Activated naive CD4-positive, alpha-beta T cell (primary cell): ENCODE measurements around the gene GSS.

Experiments used
- DNase-seq, 4 experiments: peaks; one replicate each; lab custom pipeline; 2025; lab: John Stamatoyannopoulos, UW

GSS gene

DNA sequence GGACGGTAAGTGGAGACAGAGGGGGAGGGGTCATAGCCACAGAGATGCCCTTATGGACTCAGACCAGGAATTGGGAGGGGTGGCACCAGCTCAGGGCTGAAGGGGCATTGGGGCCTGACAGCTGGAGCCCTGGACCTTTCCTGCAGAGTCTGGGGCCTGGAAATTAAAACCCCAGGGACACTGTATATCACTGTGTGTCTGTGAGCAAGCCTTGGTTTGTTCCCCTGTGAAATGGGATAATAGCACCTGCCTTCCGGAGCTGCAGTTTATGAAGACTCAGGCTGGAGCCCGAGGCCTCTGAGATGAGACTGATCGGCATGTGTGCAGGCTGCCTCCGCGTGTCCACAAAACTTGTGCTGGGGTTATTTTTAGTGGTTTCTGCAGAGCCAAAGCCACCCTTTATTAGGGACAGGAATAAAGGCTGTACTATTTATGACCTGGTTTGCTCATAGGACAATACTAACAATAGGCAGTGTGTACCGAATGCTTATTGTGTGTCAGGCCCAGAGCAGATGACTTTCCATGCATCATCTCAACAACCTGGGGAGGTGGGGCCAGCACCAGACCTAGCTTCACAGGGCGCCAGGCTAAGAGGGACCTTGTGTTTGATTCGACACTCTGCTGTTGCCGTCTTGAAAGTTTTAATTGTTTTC is 22.6 kb upstream of the GSS start:
- DNase-seq, result no peak

DNA sequence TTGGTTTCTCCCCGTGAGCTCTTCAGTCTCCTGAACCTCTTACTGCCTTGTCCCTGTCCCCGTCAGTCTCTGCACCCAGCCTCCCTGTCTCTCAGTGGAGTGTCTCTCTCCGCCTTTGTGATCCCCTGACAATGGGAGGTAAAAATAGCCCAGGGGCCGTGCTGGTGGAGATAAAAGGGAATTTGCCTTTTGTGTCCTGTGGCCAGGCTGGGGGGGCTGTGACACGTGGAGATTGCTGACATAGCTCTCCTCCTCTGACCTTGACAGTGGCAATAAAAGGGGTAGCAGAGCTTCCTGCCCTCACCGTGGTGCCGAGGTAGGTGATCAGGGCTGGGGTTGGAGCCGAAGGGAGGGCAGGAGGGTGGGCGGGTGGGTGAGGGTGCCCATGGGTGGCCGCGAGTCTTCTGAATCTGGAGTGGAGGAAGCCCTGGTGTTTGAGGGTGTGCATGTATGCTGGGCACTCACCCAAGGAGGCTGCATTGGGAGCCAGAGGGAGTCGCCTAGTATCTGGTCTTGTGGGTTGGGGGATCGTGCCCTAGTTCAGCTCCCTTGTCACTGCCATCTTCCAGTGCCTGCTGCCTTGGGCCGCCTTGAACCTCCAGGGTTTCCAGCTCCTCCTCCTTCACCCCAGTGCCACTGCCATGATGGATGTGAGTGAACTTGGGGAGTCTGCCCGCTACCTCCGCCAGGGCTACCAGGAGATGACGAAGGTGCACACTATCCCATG is 21.9 kb upstream of the GSS start:
- no peak for DNase-seq

DNA sequence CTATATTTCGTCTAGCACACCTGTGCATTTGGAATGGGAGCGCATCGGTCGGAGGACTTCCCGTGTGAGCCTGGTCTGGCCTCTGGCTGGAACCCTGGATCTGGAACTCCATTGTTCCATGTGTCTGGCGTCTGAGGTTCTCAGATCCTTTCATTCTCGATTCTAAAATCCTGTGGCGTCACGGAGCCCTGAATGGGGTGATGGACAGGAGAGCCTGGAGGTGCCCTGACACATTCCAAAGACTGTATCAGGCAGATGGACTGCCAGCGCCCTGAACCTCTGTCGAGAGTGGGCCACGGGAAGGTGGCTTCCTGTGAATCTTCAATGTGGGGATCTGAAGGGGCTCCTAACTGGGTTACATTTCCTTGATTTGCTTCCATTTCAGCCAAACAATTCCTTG is 20.7 kb upstream of the GSS start:
- DNase-seq, result no peak

DNA sequence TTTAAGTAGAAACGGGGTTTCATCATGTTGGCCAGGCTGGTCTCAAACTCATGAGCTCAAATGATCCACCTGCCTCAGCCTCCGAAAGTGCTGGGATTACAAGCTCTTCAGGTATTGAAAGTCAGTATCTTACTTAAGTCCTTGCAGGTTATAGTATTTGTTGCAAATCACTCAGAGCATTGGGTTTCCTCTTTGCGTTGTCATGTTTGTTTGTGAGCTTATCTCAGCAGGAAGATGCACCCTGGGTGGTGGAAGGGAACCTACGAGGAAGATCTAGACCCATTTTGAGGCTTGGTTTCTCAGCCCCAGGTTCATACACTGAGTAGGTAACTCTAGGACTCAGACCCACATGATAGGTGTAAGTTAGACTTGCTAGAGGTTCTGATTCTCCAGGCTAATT is 18.6 kb upstream of the GSS start:
- DNase-seq, result no peak

DNA sequence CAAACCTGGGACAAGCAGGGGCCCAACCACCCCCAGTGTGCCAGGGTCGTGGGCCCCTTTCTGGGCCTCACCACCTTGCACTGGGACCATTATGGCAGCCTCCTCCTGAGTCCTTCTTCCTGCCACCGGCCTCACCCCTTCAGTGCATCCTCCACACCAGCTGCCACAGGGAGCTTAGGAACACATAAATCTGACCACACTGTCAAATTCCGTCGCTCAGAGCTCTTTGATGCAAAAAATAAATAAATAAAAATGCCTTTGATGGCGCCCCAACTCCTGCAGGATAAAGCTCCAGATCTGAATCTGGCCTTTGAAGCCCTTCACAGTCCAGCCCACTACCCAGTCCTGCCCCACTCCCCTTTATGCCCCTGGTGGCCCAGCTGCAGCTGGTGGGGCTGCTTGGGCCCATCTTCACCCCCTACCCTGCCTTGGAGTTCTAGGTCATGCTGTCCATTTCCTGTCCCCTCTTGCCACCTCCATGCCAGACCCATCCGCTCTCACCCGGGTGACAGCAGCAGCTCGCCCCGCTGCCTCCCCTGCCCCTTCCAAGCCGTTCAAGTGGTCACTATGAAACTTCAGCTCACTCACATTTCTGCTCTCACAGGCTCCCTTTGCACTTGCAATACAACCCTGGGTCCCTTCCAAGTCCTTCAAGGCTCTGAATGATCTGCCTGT is 16.1 kb upstream of the GSS start:
- no peak for DNase-seq

DNA sequence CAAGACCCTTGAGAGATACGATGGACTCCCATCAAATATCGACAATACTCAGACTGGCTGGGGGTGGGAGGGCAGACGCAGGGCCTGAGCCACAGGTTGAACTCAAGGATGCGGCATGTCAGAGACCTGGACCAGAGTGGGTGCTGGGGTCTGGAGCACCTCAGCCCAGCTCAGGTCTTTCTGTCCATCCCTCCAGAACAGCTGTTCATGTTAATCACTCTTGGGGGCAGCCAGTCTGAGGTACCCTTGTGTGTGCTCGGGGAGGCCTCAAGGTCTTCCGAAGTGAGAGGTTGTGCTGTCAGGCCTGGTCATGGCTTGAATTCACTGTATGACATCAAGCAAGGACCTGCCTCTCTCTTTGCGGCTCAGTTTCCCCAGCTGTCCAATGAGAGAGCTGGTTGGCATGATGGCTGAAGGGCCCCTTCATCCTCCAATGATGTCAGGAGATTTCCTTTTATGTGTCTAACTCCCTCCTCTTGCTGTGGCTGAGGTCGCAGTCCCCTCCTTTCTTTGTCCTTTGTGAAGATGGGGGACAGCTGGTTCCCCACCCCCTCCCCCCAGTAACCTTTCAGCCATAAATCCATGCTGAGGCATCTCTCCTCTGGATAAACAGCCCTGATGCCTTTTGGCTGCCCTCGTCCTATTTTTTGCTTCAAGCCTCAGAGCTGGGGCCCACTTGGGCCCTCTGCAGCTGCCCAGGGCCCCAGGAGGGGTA is 15.4 kb upstream of the GSS start:
- DNase-seq, result no peak

DNA sequence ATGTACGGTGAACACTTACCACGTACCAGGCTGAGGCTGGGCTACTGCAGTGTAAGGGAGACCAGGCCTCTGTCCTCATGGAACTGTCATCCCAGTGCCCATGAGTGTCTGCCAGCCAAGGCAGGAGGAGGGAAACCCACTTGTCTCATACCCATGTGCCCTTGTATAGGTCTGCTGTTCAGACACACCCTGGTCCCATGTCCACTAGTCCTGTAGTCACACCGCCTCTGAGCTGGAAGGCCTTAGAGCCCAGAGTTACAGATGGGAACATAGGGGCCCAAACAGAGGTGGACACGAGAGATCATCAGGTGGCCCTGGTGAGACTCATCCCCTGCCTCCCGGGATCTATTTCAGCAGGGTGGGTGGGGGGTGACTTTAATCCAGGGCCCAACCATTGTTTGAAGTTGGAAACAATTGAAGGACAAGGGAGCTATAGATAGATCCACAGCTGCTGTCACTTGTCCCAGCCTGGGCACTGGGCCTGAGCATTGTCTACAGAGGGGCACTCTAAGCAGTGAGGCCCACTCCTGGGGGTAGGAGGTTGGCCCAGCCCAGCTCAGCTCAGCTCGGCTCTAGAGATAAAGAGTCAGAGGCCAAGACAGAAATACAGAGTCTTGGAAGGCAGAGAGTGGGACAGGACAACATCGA is 14.7 kb upstream of the GSS start:
- no peak for DNase-seq

DNA sequence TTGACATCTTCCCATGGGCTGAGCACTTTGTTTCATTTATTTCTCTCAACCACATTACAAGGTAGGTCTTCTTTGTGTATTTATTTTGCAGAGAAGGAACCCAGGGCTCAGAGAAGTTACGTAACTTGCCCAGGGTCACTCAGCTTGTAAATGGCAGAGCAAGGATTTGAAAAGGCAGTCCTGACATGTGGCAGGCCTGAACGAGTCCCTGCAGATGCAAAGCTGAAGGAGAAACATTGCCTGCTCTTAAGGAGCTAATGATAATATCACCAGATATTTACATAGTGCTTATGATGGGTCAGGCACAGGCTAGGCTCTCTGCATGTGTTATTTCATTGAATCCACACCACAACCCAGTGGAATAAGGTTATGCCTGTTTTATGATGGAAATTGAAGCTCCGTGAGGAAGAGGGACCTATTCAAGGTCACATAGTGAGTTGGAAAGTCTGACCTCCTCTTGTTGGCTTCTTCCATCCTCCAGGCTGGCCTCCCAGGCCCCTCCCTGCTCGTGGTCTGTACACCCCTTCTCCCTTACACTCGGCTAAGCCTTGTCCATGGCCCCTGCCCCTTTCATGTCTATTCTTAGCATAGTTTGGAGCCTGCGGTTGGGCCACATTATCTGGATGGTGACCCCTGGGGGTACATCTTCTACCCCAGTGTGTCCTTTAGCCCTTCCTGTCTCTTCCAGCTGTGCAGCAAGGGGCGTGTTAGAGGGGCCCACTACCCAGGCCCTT is 12.6 kb upstream of the GSS start:
- DNase-seq, result no peak

DNA sequence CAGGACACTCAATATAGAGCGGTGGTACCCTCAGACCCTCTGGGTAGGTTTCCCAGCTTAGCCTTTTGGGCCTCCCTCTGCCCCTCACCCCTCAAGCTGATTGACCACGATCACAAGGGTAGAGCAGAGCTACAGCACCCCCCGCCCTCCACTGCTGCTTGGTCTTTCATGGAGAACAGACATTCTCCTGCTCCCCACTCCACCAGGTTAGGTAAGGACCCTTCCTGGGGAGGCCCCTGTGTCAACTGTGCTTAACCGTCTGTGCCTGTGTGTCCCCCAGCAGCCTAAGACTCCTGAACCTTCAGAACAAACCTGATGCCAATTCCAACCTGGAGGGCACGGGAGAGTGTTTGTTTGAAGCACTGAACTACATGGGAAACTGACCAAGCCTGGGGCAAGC is 11.8 kb upstream of the GSS start:
- no peak for DNase-seq

DNA sequence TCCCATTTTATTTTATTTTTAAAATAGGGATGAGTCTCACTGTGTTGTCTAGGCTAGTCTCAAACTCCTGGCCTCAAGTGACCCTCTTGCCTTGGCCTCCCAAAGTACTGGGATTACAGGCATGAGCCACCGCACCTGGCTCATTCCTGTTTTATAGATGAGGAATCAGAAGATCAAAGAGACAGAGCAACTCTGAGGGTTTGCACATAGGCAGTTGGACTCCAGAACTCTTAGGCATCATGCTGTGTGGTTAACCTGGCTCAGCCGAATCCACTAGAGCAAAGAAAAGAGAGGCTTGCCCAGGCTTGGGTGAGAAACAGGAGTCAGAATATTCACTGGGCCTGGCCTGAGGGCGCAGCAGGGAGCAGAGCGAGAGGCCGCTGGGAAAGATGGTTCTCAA is 9.4 kb upstream of the GSS start:
- DNase-seq, result no peak

DNA sequence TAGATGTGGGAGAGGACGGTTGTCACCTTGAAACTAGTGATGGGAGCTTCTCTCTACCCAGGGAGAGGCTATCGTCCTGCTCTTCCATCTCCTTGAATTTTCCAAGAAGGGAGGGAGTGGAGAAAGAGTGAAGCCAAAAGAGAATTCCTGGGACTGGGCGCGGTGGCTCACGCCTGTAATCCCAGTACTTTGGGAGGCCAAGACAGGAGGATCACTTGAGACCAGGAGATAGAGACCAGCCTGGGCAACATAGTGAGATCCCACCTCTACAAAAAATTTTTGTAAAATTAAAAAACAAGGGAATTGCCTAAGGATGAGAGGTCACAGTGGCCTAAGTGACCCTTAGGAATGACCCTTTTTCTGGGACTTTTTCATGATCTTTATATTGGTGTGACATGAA is 8.9 kb upstream of the GSS start:
- DNase-seq, result no peak

DNA sequence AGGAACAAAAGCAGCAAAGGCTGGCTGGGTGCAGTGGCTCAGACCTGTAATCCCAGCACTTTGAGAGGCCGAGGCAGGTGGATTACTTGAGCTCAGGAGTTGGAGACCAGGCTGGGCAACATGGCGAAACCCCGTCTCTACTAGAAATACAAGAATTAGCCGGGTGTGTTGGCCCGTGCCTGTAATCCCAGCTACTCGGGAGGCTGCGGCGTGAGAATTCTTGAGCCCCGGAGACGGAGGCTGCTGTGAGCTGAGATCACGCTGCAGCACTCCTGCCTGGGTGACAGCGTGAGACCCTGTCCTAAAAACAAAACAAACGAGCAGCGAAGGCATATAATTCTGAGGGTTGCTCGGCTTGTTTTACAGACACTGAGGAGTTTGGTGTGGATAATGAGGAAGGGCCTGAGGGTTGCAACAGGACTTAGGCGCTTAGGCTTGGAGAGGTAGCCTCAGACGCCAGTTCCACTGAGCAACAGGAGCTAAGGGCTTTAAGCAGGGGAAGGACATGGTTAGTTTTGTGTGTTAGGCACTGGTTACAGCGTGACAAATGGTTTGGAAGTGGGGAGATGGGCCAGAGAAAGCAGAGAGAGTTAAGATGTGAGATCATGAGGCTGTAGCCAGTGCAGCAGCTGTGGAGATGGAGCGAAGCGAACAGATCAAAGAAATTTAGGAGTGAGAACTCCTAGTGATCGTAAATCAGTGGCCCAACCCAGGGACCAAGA is 1.3 kb upstream of the GSS start:
- DNase-seq, result no peak

DNA sequence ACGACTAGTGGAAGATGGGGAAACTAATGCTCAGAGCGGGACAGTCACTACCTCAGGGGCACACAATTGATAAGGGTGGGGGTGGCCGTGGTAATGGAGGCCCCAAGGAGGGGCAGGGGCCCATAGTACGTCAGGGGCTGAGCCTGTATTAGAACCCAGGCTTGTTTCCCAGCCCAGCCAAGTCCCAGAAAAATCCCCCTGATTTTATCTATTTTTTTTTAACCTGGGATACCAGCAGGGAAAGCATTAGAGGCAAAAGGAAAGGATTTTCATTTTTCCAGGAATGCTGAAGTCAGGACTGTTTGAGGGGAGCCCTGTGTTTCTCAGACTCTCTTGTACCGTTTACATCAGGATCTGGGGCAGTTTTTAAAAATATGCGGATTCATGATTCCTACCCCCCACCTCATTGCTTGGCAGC is 444 bp upstream of the GSS start:
- no peak for DNase-seq

DNA sequence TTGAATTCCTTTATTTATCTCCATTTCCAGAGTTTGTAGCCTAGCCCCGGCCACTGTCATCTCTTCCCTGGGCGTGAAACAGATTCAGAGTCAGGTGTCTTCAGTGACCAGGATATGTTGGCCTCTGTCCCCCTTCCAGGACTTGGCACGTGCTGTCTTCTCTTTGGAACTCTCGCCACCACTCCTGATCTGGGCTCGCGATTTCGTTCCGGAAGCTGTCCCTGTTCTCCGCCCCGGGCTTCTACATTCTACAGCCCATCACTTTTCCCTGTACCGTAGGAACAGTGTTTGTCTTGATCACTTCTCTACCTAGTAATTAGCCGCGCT is 739 bp downstream of the GSS start:
- DNase-seq, result no peak

DNA sequence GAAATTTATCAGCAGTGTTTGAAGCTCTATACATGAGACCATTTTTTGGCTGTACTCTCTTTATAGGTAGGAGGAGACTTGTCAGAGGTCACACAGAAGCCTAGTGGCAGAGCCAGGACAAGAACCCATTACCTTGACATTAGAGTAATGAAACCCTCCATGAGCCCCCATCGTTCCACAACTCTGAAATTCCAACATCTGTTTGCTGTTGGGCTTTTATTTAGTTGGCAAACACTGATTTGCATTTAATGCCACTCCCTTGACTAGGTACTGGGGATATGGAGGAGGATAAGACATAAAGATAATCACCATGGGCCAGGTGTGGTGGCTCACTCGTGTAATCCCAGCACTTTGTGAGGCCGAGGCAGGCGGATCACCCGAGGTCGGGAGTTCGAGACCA is 1.6 kb downstream of the GSS start:
- DNase-seq, result no peak

DNA sequence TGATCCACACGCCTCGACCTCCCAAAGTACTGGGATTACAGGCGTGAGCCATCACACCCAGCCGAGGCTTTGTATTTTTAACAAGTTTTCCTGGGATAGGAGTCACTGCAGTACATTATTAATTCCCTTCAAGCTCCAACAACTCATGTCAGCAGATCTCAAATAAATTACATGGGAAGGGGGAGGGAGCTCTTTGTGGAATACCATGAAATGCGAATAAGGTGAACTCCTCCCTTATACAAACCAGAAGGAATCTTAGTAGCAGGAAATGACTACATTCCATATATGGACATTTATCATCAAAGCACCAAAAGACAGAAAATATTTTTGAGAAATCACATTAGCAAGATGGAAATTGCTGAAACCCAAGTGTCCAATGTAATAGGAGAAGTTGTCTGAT is 2.9 kb downstream of the GSS start:
- no peak for DNase-seq

DNA sequence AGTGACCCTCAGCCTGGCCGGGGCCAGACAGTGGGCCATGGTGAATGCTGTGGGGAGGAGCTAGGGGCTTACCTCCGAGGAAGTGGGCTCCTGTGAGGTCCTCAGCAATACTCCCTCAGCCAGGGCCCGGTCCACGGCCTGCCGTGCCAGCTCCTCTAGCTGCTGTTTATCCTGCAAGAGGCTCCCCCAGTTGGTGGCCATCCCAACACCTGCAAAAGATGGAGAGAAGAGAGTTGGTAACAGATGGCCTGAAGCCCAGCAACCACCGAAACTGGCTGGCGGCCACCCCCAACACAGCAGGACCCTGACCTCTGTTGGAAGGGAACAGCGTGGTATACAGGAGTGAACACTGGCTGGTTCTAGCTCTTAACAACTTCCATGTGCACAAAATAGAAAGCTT is 4.0 kb downstream of the GSS start:
- no peak for DNase-seq

DNA sequence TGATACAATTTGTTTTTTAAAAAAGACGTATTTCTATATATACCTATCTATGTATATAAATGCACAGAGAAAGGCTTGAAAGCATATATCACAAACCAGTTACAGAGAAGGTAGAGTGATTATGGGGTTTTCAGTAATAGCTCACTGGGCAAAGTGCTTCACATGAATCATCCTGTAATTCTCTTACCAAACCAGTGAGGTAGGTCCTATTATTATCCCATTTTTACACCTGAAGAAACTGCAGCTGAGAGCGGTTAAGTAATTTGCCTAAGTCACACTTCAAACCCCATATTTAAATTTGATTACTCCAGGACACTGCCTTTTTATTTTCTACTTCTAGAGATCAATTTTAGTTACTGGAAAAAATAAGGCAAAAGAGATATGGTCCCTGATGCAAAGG is 4.4 kb downstream of the GSS start:
- no peak for DNase-seq

DNA sequence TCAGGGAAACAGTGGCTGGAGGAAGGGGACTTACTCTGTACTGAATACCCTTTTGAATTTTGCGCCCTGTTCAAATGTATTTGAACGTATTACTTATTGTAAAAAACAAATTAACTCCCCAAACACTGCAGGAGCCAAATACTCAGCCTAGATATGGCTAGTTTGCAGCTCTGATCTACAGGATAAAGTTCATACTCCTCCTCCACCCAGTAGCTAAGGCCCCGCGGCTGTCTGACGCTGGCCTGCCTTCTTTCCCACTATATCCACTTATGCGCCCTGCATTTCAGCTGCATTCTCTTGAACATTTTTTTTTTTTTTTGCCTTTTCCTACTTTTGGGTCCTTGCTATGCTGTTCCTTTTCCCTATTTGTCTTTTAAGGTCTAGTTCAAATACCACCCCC is 6.5 kb downstream of the GSS start:
- no peak for DNase-seq

DNA sequence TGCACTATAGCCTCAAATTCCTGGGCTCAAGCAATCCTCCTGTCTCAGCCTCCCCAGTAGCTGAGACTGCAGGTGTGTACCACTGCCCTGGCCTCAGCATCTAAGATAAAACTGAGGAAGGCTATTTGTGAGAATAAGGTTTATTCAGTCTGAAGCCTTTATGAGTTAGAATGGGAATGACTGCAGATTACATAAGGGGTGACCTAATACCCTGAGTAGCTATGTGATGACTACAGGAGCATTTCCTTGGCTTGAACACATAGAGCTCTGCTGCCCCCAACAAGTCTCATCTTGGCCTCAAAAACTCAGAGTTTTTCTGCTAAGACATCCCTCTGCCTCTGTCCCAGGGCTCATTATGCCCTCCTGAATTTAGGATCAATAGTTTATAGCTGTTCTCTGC is 7.6 kb downstream of the GSS start:
- DNase-seq, result no peak

DNA sequence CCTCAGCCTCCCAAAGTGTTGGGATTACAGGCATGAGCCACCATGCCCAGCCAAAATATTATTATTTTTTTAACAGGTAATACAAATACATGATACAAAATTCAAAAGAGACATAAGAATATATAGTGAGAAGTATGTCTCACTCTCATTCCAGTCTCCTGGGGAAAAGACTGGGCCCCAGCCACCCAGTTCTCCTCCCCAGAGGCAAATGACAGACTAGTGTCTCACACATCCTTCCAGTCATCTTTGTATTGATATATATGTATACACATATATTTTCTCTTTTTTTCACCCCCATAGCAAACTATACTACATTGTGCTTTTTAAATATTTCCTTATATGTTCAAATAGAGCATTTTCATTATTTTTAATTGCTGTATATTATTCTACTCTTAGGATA is 8.3 kb downstream of the GSS start:
- DNase-seq, result no peak
